ENCODE measurements around the gene TRIM71. TPM values are rescaled to one million over a fixed set of nuclear protein-coding genes. Genes with fewer than 3 reads are reported as not detected.

TRIM71 gene
- total RNA-seq, 1 donor from 2014 or later, result not detected

DNA sequence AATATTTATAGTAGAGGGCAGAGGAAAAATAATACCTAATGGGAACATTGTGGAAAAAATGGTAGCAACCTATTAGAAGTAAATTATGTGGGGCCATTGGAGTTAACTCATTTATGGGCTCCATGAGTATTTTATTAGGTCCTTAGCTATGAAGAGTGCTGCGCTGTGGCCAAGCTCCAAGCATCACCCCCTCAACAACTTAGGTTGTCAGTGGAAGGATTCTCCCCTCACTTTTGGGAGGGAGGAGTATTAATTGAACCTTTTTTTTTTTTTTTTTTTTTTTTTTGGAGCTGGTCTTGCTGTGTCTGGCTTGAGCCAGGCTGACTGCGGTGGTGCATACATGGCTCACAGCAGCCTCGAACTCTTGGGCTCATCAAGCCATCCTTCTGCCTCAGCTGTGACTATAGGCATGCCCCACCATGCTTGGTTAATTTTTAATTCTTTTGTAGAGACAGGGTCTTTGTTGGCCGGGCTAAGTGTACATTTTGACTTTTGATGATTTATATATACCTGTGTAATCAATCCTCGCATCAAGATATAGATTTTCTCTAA is 45.2 kb downstream of the TRIM71 start:
- DNase-seq (ENCODE audit: low read depth, low spot score), result no peak

DNA sequence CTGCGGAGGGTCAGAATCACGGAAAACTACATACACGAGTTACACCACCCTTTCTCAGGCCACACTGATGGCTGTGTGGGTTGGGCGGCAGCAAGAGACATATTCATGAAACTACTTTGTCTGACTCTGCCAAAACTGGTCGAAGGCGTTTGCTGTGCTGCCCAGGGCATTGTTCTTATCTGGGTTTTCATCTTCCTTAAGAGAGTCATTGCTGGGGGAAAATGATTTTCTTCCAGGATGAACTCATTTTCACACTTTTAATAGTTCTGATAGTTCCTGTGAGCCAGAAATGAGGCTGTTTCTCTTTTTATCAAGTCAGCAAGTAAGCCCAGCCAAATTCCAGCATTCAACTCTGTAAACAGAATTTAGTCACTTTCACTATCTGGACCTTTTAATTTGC is 47.6 kb downstream of the TRIM71 start:
- DNase-seq (ENCODE audit: low read depth, low spot score), result no peak

DNA sequence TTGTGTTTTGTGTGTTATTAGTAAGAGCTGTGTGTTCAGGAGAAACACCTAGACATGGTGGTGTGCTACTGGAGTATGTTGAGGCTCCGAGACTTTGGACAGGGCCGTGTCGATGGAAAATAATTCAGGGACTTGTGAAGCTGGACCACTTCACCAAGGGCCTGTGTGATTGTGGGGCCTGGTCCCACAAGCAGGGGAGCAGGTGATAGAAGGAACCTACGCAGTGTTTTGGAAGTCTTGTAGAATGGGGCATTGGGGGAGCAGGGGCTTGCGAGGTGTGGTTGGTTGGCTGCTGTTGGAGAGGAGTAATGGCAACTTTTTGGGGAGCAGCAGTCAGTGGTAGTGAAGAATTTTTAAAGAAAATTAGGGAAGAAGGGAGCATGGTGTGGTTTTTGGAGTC is 48.7 kb downstream of the TRIM71 start:
- DNase-seq (ENCODE audit: low read depth, low spot score), result no peak

DNA sequence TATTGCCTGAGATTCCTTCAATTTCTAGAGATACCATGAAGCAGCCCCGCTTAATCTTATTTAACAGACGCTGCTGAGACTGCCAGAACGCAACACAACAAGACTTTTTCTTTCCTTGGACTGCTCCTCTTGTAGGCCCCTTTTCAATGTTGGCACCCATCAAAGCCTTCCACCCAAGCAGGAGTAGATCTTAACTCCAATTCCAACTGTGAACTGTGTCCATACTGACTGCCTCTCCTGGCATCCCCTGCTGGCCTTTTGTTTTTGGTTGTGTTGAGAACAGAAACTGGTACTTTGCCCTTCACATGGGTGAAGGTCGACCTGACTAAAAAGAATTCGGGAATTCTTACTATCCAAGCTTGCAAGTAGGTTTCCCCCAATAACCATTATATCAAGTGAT is 50.2 kb downstream of the TRIM71 start:
- no peak for DNase-seq (ENCODE audit: low read depth, low spot score)

DNA sequence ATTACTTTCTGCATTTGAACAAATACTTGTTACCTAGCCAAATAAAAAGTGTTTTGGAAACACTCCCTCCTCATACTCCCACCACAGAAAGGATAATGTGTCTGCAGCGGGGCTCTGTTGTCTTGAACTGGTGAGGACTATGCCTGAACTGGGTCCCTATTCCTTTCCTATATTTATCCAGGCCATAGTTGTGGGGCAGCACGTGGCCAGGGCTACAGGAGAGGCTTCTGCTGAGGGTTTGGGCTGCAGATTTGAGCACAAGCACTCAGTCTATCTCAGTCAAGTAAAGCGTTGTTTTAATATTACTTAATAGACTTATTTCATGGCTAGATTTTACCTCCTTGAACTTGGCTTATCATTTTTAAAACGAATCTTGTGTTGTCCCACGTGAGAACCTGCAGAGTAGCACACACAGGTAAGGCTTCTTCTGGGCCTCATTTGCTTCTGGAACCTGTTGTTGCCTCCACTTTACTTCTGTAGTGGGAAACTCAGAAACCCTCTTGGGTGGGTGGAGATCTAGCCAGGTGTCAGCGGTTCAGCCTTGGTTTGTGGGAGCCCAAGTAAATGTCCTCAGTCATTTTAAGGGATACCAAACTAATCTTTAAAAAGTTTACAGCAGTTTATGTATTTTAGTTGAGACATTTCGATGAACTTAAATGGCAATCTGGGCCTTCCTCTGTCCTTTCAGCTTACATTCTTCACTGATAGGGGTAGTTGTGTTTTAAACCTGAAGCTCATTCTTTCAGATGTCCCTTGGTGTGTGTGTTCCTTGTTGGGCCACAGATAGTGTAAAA is 51.1 kb downstream of the TRIM71 start:
- DNase-seq (ENCODE audit: low read depth, low spot score), result no peak

DNA sequence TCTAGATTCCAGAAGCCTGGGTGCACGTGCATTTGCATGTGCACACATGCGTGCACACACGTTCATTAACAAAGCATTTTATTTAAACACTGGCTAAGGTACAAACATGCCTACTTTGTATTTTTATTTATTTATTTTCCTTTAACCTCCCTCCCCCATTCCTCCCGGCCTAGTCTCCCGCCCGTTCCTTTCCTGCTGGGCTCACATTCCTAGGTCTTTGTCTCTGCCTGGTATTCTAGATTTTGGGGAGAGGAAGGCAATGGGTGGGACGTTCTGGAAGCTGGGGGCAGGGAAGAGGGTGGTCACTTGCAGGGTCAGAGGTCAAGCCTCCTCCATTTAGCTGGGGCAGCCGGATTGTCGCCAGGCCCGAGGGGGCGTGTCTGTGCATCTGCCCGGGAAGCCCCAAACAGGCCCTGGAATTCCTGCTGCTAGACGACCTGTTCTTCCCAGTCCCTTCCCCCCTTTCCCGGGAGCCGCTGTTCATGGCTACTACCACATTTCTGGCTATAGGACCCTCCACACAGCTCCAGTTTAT is 51.8 kb downstream of the TRIM71 start:
- DNase-seq (ENCODE audit: low read depth, low spot score), result no peak

DNA sequence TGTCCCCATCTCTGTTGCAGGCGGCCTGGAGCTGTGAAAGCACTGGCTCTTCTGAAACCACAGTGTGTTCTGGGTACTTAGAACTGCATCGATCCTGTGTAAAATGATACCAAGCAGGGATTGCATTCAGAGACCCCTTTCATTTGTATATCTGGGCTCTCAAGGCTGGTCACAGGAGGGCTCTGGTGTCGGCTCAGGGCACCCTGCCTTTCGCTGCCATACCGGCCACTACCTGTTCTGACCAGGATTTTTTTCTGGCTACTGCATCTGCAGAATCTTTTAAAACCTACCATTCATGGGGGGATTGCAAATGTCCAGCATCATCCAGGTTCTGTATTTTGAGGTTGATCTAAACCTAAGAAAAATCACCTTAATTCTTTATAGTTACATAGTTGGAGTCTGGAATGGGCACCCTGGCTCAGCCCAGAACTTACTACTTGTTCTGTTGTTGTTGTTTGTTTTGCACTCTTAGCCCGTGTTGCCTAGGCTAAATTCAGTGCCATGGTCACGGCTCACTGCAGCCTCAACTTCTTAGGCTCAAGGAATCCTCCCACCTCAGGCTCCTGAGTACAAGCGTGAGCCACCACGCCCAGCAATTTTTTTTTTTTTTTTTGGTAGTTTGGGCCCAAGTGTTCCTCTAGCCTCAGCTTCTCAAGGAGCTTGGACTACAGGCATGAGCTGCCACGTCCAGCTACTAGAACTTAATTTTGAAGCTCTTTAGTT is 52.7 kb downstream of the TRIM71 start:
- DNase-seq (ENCODE audit: low read depth, low spot score), result no peak

DNA sequence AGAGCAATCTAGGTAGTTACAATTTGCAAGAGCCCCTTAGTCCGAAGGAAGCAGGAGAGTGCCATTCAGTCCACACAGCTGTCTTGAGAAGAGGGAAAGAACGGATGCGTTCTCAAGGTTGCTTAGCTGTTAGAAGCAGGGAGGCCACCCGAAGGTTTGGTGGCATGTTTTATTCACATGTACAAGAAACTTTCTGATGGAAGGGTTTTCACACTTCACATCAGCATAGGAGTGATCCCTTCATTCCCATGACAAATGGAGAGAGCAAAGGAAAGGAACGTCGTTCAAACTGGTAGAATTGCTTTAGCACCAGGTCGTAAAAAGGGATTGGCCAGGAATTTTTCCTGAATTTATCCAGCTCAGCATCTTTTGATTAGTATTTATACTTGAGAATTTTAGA is 53.5 kb downstream of the TRIM71 start:
- DNase-seq (ENCODE audit: low read depth, low spot score), result no peak

DNA sequence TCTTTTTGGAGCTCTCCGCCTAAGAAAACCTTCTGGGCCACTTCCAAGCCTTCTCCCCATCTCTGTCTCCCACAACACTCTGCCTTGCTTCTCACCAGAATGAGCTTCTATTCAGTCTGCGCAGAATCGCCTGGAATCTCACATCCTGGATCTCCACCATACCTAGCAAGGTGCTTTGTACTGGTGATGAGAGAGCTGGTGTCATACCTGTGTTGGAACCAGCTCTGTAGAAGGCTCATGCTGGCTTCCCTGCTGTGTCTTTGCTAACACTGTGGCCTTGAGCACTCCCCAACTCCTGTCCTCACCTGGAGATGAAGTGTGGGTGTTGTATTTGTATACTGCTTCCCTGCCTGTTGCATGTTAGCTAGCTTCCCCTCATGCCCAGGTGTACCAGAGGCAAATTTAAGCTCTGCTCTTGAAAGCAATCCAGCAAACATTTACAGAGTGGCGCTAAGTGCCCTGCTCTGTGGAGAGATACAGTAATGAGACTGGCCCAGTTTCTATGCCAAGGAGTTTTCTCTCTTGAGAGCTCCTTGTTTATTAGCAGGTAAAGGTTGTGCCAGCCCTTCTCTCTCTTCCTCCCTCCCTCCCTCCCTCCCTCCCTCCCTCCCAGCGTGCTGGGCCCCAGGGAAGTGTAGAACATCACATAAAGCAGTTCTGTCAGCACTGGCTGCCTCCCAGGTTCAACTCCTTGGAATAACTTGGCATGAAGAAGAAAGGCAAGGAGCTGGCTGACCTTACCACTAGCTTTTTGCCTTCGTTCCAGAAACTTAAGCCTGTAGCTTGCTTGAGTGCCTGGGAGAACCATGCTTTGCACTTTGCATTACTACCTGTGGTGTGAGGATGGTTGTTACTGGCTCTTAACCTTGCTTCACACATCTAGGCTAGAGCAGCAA is 54.9 kb downstream of the TRIM71 start:
- no peak for DNase-seq (ENCODE audit: low read depth, low spot score)

DNA sequence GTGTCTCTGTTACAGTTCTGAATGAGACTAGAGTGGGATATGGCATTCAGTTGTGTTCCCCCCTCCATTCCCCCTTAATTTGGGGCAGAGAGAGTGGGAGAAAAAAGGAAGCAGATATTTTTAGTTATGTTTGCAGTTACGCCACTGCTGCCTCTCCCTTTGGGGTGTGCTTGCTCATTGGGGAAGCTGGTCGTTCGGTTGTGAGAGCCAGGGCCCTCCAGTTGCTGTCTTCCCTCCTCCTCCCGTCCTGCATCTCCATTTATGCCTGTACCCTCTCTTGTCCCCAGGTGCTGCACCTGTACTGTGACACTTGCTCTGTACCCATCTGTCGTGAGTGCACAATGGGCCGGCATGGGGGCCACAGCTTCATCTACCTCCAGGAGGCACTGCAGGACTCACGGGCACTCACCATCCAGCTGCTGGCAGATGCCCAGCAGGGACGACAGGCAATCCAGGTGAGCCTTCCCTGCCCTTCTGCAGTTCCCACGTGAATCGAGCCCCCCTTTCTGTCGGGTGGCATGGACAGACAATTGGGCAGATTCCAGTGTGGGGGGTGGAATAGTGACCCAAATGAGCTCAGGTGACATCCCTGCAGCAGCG is 55.8 kb downstream of the TRIM71 start:
- no peak for DNase-seq (ENCODE audit: low read depth, low spot score)

DNA sequence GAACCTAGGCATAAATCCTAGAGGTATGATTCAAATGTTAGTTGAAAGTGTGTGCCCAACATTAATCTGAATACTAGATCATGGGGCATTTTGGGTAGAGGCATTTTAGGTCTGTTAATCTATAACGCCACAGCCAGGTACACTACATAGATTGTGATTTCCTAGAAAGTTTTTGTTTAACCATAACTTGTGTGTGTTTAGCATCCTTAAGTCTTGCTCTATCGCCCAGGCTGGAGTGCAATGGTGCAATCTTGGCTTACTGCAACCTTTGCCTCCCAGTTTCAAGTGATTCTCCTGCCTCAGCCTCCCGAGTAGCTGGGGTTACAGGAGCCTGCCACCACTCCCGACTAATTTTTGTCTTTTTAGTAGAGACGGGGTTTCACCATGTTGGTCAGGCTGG is 59.1 kb downstream of the TRIM71 start:
- no peak for DNase-seq (ENCODE audit: low read depth, low spot score)

DNA sequence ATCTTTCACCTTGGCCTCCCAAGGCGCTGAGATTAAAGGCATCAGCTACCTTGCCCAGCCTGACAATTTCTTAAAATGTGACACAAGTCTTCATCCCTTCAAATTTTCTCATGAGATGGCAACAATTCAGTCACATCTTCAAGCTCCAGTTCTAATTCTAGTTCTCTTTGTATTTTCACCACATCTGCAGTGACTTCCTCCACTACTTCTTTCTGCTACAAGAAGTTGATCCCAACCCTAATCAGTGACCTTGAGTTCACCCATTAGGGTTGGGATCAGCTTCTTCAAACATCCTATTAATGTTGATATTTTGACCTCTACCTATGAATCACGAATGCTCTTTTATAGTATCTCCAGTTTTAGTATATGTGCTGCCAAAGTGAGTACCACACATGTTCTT is 59.8 kb downstream of the TRIM71 start:
- no peak for DNase-seq (ENCODE audit: low read depth, low spot score)

DNA sequence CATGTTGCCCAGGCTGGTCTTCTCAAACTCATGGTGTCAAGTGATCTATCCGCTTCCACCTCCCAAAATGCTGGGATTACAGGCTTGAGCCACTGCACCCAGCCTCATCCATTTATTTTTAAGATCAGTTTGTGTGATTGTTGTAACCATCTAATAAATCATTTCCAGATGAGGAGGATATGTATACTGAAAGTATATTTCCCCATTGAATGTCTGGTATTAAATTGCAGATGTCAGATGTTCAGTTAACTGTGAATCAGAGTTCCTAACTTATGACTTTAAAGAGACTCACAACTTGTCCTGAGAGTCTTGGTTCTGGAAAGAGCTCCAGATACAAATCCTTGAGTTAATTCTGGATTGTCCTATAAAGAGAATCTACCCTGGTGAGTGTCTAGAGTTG is 62.4 kb downstream of the TRIM71 start:
- DNase-seq (ENCODE audit: low read depth, low spot score), result no peak

DNA sequence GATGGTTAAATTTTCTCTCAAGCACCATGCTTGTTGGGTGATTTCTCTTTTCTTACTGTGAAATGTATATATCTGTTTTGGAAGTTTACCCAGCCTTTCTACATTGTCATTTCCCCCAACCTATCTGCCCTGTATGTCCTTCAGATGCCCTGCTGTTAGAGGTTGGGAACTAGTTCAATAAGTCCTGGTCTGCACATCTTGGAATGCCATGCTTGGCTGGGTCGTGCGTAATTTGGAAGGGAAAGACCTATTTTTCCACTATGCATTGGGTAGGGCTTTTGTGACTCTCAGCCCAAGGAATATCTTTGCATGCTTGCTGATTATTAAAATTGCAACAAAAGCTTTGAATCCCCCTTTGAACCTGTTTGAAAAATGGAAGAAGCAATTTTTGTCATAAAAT is 63.8 kb downstream of the TRIM71 start:
- DNase-seq (ENCODE audit: low read depth, low spot score), result no peak

DNA sequence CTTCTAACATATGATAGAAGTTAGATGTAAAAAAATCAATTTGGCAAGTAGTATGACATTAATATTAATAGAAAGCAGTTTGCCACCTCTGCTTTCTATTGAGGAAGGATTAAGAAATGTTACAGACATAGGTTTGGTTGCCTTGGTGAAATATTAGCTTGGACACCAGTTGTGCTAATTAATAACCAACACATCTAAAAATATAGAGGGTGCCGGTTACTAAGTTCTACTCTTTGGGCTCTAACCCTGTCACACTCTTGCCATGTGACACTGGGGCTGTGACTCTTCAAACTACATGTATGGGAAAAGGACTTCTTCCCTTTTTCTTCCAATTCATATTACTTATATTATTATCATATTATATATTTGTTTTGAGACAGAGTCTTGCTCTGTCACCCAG is 64.4 kb downstream of the TRIM71 start:
- no peak for DNase-seq (ENCODE audit: low read depth, low spot score)

DNA sequence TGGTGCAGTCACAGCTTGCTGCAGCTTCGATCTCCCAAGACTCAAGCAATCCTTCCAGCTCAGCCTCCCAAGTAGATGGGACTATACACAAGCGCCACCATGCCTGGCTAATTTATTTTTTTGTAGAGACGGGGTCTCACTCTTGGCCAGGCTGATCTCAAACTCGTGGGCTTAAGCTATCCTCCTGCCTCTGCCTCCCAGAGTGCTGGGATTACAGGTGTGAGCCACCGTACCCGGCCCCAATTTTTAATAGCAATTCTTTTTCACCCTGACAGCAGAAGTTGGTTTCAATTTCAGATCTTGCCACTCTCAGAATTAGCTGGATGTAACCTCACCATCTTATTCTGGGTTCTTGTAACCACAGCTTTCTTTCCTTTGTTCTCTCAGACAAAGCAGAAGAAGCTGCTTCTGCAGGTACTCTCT is 64.8 kb downstream of the TRIM71 start:
- DNase-seq (ENCODE audit: low read depth, low spot score), result no peak

DNA sequence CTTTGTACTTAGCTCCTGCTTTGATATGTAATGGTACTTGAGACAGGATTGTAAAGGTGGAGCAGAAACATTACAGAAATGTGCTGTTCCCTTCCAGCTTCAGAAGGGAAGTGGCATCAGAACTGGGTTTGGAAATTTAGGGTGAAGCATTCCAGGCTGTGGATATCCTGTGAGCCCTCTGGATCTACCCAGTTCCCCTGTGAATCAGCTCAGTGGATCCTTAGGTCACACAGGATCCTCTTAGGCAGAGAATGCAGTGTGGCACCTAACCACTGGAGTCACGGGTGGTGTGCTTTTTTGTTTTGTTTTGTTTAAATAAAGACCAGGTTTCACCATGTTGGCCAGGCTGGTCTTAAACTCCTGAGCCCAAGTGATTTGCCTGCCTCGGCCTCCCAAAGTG is 66.0 kb downstream of the TRIM71 start:
- no peak for DNase-seq (ENCODE audit: low read depth, low spot score)

DNA sequence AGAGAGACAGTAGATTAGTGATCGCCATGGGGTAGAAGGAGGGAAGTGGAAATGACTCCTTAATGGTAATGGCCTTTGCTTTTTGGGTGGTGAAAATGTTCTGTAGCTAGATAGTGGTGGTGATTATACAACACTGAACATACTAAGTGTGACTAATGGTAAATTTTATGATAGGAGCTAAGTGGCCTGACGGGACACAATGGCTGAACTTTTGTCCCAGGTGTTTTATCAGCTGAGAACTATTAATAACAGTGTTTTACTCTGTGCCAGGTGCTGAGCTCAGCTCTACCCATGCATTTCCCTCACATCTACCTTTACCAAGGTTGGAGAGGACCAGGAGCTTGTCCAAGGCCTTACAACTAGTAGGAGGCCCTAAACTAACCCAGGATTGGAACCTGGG is 66.8 kb downstream of the TRIM71 start:
- no peak for DNase-seq (ENCODE audit: low read depth, low spot score)

DNA sequence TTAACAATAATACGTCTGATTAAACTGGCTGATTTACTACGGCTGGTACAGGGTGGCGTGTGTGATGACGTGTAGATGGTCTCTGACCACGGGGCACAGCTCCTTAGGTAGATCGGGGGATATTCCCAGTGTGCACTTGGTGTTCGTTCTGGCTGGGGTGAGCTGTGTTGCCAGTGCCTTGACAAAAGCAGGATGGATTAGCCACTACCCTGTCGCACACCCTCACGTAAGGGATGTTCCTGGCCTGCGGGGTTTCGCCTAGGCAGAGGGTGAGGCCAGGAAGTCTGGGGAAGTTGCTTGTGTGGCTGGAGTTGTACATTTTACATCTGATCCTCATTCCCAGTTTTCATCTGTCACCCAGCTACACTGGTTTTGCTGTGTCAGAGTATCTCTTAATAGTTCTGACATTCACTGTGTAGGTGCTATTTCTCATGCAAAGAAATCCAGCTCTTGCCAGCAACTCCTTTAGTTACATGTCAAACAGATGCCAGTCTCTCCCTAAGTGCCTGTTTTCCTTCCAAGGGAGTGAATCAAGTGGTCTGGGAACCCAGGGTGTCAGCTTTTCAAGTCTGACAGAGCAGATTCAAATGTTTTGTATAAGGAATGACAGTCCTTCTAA is 67.6 kb downstream of the TRIM71 start:
- DNase-seq (ENCODE audit: low read depth, low spot score), result no peak

DNA sequence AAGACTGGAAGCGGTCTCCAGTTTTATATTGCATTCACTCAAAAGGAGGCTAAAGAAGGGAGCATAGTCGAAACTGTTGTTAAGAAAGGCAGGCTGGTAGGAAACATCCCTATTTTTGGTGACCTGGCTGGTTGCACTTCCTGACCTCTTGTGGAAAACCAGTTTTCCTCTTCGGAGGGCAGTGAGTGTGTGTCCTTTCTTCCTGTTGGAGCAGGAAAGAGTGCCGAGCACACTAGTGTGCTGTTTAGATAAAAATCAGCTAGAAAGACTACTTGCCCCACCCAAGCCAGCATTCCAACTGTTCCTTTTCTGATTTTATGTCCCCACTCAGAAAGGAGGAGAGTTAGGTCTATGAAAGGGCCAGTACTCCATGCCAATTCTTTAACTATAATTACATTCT is 68.5 kb downstream of the TRIM71 start:
- no peak for DNase-seq (ENCODE audit: low read depth, low spot score)

DNA sequence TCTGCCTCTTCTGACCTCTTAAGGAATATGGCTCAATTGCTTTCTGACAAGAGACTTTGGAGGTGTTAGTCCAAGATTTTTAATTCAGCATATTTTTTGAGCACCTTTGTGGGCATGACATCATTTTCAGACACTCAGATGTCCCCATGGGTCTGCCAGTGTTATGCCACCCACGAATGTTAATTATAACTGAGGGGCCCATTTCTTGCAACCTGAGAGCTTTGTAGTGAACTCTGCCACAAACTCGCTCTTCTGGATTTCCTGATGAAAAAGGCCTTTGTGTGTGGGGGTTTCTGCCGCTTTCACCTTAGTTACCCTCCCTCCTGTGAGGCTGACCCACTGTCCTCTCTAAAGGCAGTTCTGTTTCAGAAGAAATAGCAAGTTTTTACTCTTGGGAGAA is 69.1 kb downstream of the TRIM71 start:
- DNase-seq (ENCODE audit: low read depth, low spot score), result no peak
